NT2/D1 (cell line): ENCODE measurements around the gene UNC5C.

Experiments used
- SUZ12 ChIP-seq: IDR thresholded peaks from 2 replicates; pipeline ENCODE4 v1.6.1; 2011; ENCODE audit not compliant: insufficient read length, insufficient read depth; ENCODE audit errors: extremely low read depth
- YY1 ChIP-seq: IDR thresholded peaks from 2 replicates; pipeline ENCODE4 v1.6.1; 2011; ENCODE audit not compliant: insufficient read length, insufficient read depth
- ZNF274 ChIP-seq: IDR thresholded peaks from 2 replicates; pipeline ENCODE4 v1.6.1; 2011; ENCODE audit warnings: mild to moderate bottlenecking, low read depth, low read length

- TF ChIP-seq SUZ12 (no peak), ZNF274 (no peak), YY1 (no peak)
These were observed 381.0 kb downstream of the UNC5C start for GRCh38 chr4:95167805-95168204.
